Testis (tissue), 2 donors: ENCODE measurements around the gene TMEM11.

Experiments used
- POLR2A ChIP-seq: fragments of 450-650 bp; IDR thresholded peaks from one replicate; pipeline ENCODE4 v1.6.1; 2017; ENCODE audit warnings: antibody characterized with exemption, mild to moderate bottlenecking, moderate library complexity
- TF ChIP-seq, protein P1 (sequence below), 3 experiments: fragments of 450-650 bp in 2 of 3; fragments of 200-600 bp in 1 of 3; sonication (generic) in 1 of 3; IDR thresholded peaks; one replicate each; pipeline ENCODE4 v1.5.1; 2016 to 2019; ENCODE audit warnings: antibody characterized with exemption in 3 of 3, mild to moderate bottlenecking in 2 of 3, moderate library complexity in 1 of 3

DNA sequence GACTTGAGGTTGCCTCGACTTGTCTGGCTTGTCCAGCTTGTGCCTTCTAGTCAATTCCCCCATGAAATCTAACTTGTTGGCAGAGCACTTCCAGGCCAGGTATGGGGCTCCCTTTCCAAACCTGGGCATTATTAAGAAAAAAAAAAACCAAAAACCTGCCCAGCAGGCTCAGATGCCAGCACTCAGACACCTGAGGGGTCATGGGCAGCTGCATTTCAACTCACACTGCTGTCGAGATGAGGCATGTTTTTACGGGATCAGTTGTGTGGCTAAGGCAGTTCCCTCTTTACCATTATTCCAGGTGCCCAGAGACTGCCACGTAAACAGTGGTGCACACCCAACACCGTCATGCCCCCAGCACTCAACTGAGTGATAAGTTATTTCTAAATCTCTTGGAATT lies 17.8 kb downstream of the TMEM11 start:
- TF ChIP-seq, protein P1, sequence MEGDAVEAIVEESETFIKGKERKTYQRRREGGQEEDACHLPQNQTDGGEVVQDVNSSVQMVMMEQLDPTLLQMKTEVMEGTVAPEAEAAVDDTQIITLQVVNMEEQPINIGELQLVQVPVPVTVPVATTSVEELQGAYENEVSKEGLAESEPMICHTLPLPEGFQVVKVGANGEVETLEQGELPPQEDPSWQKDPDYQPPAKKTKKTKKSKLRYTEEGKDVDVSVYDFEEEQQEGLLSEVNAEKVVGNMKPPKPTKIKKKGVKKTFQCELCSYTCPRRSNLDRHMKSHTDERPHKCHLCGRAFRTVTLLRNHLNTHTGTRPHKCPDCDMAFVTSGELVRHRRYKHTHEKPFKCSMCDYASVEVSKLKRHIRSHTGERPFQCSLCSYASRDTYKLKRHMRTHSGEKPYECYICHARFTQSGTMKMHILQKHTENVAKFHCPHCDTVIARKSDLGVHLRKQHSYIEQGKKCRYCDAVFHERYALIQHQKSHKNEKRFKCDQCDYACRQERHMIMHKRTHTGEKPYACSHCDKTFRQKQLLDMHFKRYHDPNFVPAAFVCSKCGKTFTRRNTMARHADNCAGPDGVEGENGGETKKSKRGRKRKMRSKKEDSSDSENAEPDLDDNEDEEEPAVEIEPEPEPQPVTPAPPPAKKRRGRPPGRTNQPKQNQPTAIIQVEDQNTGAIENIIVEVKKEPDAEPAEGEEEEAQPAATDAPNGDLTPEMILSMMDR (IDR thresholded peaks at IDR 0.05), result no peak
- TF ChIP-seq POLR2A, result no peak
